HEK293 (cell line): ENCODE measurements around the gene PIEZO1.

Experiments
- CTCF ChIP-seq: fragments of 450-650 bp; formaldehyde crosslinking; IDR thresholded peaks from 2 replicates; pipeline ENCODE4 v1.5.1; 2016; ENCODE audit warnings: missing biosample characterization, missing genetic modification characterization
- FEZF1 ChIP-seq: fragments of 450-650 bp; formaldehyde crosslinking; IDR thresholded peaks from 2 replicates; pipeline ENCODE4 v1.5.1; 2016; ENCODE audit warnings: missing biosample characterization, missing genetic modification characterization
- PRDM10 ChIP-seq: fragments of 450-650 bp; formaldehyde crosslinking; IDR thresholded peaks from 2 replicates; pipeline ENCODE4 v1.5.1; 2016; ENCODE audit warnings: missing biosample characterization, missing genetic modification characterization
- REST ChIP-seq: fragments of 450-650 bp; formaldehyde crosslinking; IDR thresholded peaks from 2 replicates; pipeline ENCODE4 v1.5.1; 2016; ENCODE audit warnings: missing biosample characterization, missing genetic modification characterization
- ZEB2 ChIP-seq: fragments of 450-650 bp; formaldehyde crosslinking; IDR thresholded peaks from 2 replicates; pipeline ENCODE4 v1.5.1; 2016; ENCODE audit warnings: missing biosample characterization, missing genetic modification characterization
- ZNF10 ChIP-seq: fragments of 450-650 bp; formaldehyde crosslinking; IDR thresholded peaks from 2 replicates; pipeline ENCODE4 v1.5.1; 2017; ENCODE audit warnings: missing biosample characterization, missing genetic modification characterization
- ZNF112 ChIP-seq: fragments of 450-650 bp; formaldehyde crosslinking; IDR thresholded peaks from 2 replicates; pipeline ENCODE4 v1.5.0; 2017; ENCODE audit warnings: missing biosample characterization, missing genetic modification characterization
- ZNF138 ChIP-seq: fragments of 450-650 bp; formaldehyde crosslinking; IDR thresholded peaks from 2 replicates; pipeline ENCODE4 v1.5.1; 2016; ENCODE audit warnings: missing biosample characterization, missing genetic modification characterization, borderline replicate concordance
- ZNF426 ChIP-seq: fragments of 450-650 bp; formaldehyde crosslinking; IDR thresholded peaks from 2 replicates; pipeline ENCODE4 v1.5.1; 2017; ENCODE audit warnings: missing biosample characterization, missing genetic modification characterization, mild to moderate bottlenecking, inconsistent platforms, moderate library complexity
- ZNF558 ChIP-seq: fragments of 450-650 bp; formaldehyde crosslinking; IDR thresholded peaks from 2 replicates; pipeline ENCODE4 v1.5.1; 2016; ENCODE audit warnings: missing biosample characterization, missing genetic modification characterization
- ZSCAN23 ChIP-seq: fragments of 450-650 bp; formaldehyde crosslinking; IDR thresholded peaks from 2 replicates; pipeline ENCODE4 v1.5.1; 2016; ENCODE audit warnings: missing biosample characterization, missing genetic modification characterization

GRCh38 chr16:88673716-88674379 is 111.2 kb downstream of the PIEZO1 start:
- TF ChIP-seq CTCF (tag by site-specific recombination) (no peak), FEZF1 (no peak), ZEB2 (tag by site-specific recombination) (no peak), ZNF138 (tag by site-specific recombination) (no peak), ZNF426 (tag by site-specific recombination) (no peak), ZNF112 (tag by site-specific recombination) (no peak), ZSCAN23 (no peak), PRDM10 (no peak), ZNF558 (tag by site-specific recombination) (no peak), REST (no peak), ZNF10 (tag by site-specific recombination) (no peak)
